ENCODE measurements around the gene PRR33. TPM values are rescaled to one million over a fixed set of nuclear protein-coding genes. Genes with fewer than 3 reads are reported as not detected.

PRR33 gene
- total RNA-seq, 1 experiment from 2014 or later, result not detected

DNA sequence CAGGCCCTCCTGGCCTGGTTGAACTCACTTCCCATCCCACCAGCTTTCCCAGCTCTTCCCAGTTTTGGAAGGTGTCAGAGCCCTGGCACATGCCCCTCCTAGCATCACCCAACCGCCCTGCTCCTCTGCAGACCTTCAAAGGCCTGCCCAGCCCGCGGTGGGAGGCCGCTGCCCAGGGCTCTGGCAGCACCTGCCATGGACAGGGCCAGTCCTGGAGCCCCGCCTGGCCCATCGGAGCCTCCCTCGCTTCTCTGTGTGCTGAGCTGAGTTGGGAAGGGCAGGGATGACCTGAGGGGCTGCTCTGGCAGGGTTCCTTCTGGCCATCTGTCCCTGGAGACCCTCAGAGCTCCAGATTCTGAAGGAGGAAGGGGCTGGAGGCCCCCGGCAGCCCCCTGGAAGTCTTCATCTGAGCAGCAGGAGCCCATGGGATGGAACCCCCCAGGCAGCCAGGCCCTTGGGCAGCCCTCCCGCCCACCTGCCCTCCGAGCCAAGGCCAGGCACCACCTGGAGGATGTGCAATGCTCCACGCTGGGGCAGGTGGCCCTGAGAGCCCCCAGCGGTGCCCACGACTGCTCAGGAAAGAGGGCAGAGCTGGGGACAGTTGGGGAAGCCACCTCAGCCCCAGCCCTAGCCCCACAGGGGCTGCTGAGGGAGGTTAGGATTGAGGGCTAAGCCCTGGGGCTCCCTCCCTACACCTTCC lies 35.2 kb downstream of the PRR33 start:
- no peak overlapping the region for H3K4me3 ChIP-seq (ENCODE audit: low read length)
- POLR2A ChIA-PET (ENCODE audit: unreplicated experiment), result no interaction called here
- intact Hi-C loops (cut with micrococcal nuclease), result no loop called here
- no peaks in the 10 kb centered on the region for H3K9me2 ChIP-seq (replicated peaks; ENCODE audit: low read length)
- H3K9me3 ChIP-seq (ENCODE audit: low read length), result no peaks in the 10 kb centered on the region
- no peak overlapping the region for H2AFZ ChIP-seq (ENCODE audit: low read length)
- CTCF ChIA-PET, result no interaction called here
- no peaks in the 10 kb centered on the region for H3K4me1 ChIP-seq (ENCODE audit: insufficient read depth, low read length)
- DNase-seq, result no peak
- H3K79me2 ChIP-seq (ENCODE audit: low read length), result no peaks in the 10 kb centered on the region
- no peaks in the 10 kb centered on the region for H3K36me3 ChIP-seq (ENCODE audit: low read depth, low read length)
- no peaks in the 10 kb centered on the region for H3K27me3 ChIP-seq (ENCODE audit: low read length)
- H3K27ac ChIP-seq (ENCODE audit: low read length), result no peak overlapping the region
- no peak overlapping the region for H3K4me2 ChIP-seq (ENCODE audit: low read length)
- no peak for ATAC-seq
- no peak overlapping the region for H3K9ac ChIP-seq (ENCODE audit: low read length)
- no TSS peak for BruUV-seq (replicated peaks)
- H3F3A ChIP-seq (ENCODE audit: low read length, unreplicated experiment), result no peaks in the 10 kb centered on the region
- TF ChIP-seq, protein P1, sequence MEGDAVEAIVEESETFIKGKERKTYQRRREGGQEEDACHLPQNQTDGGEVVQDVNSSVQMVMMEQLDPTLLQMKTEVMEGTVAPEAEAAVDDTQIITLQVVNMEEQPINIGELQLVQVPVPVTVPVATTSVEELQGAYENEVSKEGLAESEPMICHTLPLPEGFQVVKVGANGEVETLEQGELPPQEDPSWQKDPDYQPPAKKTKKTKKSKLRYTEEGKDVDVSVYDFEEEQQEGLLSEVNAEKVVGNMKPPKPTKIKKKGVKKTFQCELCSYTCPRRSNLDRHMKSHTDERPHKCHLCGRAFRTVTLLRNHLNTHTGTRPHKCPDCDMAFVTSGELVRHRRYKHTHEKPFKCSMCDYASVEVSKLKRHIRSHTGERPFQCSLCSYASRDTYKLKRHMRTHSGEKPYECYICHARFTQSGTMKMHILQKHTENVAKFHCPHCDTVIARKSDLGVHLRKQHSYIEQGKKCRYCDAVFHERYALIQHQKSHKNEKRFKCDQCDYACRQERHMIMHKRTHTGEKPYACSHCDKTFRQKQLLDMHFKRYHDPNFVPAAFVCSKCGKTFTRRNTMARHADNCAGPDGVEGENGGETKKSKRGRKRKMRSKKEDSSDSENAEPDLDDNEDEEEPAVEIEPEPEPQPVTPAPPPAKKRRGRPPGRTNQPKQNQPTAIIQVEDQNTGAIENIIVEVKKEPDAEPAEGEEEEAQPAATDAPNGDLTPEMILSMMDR (conservative IDR thresholded peaks at IDR 0.05; ENCODE audit: low read depth, low read length), result no peak
- TF ChIP-seq EZH2 (IDR thresholded peaks at IDR 0.05; ENCODE audit: low read length, unreplicated experiment) (no peak), EZH2phosphoT487 (IDR thresholded peaks at IDR 0.05; ENCODE audit: borderline replicate concordance, low read length) (no peak)
- H4K20me1 ChIP-seq (ENCODE audit: low read length), result no peaks in the 10 kb centered on the region

DNA sequence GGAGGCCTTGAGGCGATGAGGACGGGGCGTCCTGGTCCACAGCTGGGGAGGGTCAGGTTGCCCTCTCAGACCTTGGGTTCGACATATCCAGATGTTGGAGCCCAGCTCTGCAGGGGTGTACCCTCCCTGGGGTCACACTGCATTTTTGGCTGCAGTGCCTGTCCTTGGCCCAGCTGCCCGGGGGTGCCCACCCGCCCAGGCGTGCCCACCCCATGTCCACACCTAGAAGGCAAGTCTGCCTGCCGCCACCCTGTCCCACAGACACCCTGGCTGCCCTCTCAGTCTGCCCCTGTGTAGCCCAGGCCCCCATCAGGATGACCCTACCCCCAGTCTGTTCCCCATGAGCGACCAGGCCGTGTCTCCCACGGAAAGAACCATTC lies 35.8 kb downstream of the PRR33 start:
- TF ChIP-seq, protein P1 (conservative IDR thresholded peaks at IDR 0.05; ENCODE audit: low read depth, low read length), result no peak
- TF ChIP-seq EZH2 (IDR thresholded peaks at IDR 0.05; ENCODE audit: low read length, unreplicated experiment) (no peak), EZH2phosphoT487 (IDR thresholded peaks at IDR 0.05; ENCODE audit: borderline replicate concordance, low read length) (no peak)
- H2AFZ ChIP-seq (ENCODE audit: low read length), result no peak overlapping the region
- DNase-seq, result no peak
- no peaks in the 10 kb centered on the region for H3K9me2 ChIP-seq (replicated peaks; ENCODE audit: low read length)
- intact Hi-C loops (cut with micrococcal nuclease), result no loop called here
- H3K4me2 ChIP-seq (ENCODE audit: low read length), result no peak overlapping the region
- H3K4me1 ChIP-seq (ENCODE audit: insufficient read depth, low read length), result no peaks in the 10 kb centered on the region
- BruUV-seq (replicated peaks), result no TSS peak
- H3K36me3 ChIP-seq (ENCODE audit: low read depth, low read length), result no peaks in the 10 kb centered on the region
- no peaks in the 10 kb centered on the region for H3F3A ChIP-seq (ENCODE audit: low read length, unreplicated experiment)
- no peak for ATAC-seq
- H4K20me1 ChIP-seq (ENCODE audit: low read length), result no peaks in the 10 kb centered on the region
- H3K4me3 ChIP-seq (ENCODE audit: low read length), result no peak overlapping the region
- no peaks in the 10 kb centered on the region for H3K79me2 ChIP-seq (ENCODE audit: low read length)
- ChIA-PET POLR2A (ENCODE audit: unreplicated experiment) (no interaction called here), CTCF (no interaction called here)
- H3K9me3 ChIP-seq (ENCODE audit: low read length), result no peaks in the 10 kb centered on the region
- no peak overlapping the region for H3K27ac ChIP-seq (ENCODE audit: low read length)
- H3K27me3 ChIP-seq (ENCODE audit: low read length), result no peaks in the 10 kb centered on the region
- no peak overlapping the region for H3K9ac ChIP-seq (ENCODE audit: low read length)
